NCI-H748 (cell line): ENCODE results near the gene HNRNPA2B1.
"Not testable (repeated sequence)": the region's sequence is repeated elsewhere in the genome, so short reads cannot be mapped to it uniquely, and the experiment has no call there.

ENCODE experiments used
- DNase-seq: peaks from one replicate; lab custom pipeline; 2025; ENCODE audit not compliant: unreplicated experiment; lab: John Stamatoyannopoulos, UW

Gene HNRNPA2B1

GRCh38 chr7:26185131-26185843 is 15.3 kb downstream of the HNRNPA2B1 start:
- no peak for DNase-seq

DNA sequence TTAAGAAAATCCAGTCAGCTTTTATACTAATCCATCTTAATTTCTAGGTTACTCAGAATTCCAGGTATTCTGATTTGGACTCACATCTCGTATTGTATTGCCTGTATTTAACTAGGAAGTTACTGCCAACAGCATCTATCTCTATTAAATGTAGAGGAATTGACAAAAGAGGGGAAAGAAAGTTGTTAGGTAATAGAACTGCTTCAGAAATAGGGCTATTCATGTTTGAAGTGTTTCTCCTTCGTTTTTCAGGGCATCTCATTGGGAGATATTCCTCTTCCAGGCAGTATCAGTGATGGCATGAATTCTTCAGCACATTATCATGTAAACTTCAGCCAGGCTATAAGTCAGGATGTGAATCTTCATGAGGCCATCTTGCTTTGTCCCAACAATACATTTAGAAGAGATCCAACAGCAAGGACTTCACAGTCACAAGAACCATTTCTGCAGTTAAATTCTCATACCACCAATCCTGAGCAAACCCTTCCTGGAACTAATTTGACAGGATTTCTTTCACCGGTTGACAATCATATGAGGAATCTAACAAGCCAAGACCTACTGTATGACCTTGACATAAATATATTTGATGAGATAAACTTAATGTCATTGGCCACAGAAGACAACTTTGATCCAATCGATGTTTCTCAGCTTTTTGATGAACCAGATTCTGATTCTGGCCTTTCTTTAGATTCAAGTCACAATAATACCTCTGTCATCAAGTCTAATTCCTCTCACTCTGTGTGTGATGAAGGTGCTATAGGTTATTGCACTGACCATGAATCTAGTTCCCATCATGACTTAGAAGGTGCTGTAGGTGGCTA is 16.1 kb downstream of the HNRNPA2B1 start:
- DNase-seq, result not testable (repeated sequence)

GRCh38 chr7:26183545-26184280 is 16.8 kb downstream of the HNRNPA2B1 start:
- peak; percentile 20 for DNase-seq

DNA sequence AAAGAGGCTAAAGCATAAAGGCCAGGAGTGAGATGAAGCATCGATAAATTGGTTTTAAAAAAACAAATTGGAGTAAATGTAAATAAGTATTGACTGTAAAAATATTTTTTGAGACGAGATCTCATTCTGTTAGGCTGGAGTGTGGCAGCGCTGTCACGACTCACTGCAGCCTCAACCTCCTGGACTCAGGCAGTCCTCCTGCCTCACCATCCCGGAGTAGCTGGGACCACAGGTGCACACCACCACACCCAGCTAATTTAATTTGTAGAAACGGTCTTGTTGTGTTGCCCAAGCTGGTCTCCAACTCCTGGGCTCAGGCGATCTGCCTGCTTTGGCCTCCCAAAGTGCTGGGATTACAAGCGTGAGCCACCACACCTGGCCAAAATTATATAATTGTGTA is 17.8 kb downstream of the HNRNPA2B1 start:
- DNase-seq, result no peak

DNA sequence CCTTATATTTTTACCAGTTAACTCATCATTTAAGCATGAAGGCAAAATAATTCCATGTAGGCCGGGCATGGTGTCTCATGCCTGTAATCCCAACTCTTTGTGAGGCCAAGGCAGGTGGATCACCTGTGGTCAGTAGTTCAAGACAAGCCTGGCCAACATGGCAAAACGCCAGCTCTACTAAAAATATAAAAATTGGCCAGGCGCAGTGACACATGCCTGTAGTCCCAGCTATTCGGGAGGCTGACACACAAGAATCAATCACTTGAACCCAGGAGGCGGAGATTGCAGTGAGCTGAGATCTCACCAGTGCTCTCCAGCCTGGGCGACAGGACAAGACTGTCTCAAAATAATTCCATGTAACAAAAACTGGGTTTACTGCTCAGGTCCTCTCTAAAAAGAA is 18.3 kb downstream of the HNRNPA2B1 start:
- no peak for DNase-seq

DNA sequence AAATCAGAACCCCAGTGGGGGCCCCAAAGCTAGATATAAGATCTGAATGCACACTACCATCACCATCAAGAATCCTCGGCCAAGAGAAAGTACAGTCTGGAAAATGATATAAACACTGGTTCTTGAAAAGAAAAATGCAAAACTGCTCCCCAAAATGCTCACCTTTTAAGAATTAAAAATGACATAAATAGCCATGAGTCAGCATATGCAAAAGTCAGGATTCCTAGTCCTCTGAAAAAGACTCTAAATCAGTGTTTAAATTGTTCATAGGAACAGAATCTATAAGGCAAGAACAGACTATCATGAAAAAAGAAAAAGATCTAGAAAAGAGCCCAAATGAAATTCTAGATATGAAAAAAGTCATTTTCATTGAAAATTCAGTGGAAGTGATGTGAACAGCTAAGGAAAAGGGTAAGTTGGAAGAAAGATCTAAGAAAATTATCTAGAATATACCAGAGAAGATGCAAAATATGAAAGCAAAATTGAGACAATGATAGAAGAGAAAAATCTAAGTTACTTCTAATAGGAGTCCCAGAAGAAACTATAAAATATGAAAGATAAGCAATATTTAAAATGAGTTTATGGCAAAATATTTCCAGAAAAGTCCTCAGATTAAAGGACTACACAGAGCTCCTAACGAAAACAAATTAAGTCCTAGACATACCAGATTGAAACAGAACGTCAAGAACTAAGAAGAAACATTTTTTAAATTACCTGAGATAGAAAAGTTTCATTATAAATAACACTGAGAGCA is 18.9 kb downstream of the HNRNPA2B1 start:
- DNase-seq, result no peak

- no peak for DNase-seq
These were observed 19.8 kb downstream of the HNRNPA2B1 start for GRCh38 chr7:26180792-26181198.

- DNase-seq, result no peak
These were observed 20.6 kb downstream of the HNRNPA2B1 start for GRCh38 chr7:26179826-26180497.

- DNase-seq, result no peak
These were observed 21.1 kb downstream of the HNRNPA2B1 start for GRCh38 chr7:26179422-26179821.

- DNase-seq, result no peak
These were observed 22.1 kb downstream of the HNRNPA2B1 start for GRCh38 chr7:26178272-26178960.

GRCh38 chr7:26177269-26177668 is 23.3 kb downstream of the HNRNPA2B1 start:
- DNase-seq, result not testable (repeated sequence)

DNA sequence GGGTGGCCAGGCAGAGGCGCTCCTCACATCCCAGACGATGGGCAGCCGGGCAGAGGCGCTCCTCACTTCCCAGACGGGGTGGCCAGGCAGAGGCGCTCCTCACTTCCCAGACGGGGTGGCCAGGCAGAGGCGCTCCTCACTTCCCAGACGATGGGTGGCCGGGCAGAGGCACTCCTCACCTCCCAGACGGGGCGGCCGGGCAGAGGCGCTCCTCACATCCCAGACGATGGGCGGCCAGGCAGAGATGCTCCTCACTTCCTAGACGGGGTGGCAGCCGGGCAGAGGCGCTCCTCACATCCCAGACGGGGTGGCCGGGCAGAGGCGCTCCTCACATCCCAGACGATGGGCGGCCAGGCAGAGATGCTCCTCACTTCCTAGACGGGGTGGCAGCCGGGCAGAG is 23.9 kb downstream of the HNRNPA2B1 start:
- DNase-seq, result not testable (repeated sequence)

- not testable (repeated sequence) for DNase-seq
These were observed 24.6 kb downstream of the HNRNPA2B1 start for GRCh38 chr7:26175903-26176302.

- no peak for DNase-seq
These were observed 28.5 kb downstream of the HNRNPA2B1 start for GRCh38 chr7:26172048-26172447.

GRCh38 chr7:26171601-26172000 is 28.9 kb downstream of the HNRNPA2B1 start:
- DNase-seq, result no peak

DNA sequence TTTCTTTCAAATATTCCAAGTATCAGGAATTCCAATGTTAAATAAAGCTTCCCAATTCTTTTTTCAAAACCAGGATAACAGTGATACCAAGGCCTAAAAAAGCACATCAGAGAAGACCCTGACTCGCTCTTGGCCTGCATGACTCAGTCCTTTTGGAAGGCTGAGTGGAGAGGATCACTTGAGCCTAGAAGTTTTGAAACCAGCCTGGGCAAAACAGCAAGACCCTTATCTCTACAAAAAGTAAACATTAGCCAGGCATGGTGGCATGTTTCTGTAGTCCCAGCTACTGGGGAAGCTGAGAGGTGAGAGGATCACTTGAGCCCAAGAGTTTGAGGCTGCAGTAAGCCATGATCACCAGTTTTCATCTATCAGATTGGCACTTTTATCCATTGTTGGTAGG is 29.9 kb downstream of the HNRNPA2B1 start:
- DNase-seq, result no peak

DNA sequence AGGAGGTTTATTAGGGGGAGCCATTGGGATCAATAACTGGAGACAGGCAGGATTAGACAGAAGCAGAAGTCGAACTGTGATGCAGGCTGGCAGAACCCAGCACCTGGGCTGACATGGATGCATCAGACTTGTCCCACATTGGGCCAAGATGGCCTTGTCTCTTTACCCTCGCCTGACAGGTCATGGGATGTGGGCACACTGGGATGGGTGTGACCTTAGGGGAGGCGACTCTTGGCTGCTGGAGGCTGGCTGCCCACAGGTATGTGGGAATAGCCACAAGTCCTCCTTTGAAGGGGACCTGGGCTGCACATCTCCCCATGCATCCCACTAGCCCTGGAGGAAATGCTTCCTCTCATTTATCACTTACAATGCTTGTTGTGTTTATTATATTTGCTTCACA is 31.3 kb downstream of the HNRNPA2B1 start:
- no peak for DNase-seq

- no peak for DNase-seq
These were observed 32.0 kb downstream of the HNRNPA2B1 start for GRCh38 chr7:26168458-26169023.

DNA sequence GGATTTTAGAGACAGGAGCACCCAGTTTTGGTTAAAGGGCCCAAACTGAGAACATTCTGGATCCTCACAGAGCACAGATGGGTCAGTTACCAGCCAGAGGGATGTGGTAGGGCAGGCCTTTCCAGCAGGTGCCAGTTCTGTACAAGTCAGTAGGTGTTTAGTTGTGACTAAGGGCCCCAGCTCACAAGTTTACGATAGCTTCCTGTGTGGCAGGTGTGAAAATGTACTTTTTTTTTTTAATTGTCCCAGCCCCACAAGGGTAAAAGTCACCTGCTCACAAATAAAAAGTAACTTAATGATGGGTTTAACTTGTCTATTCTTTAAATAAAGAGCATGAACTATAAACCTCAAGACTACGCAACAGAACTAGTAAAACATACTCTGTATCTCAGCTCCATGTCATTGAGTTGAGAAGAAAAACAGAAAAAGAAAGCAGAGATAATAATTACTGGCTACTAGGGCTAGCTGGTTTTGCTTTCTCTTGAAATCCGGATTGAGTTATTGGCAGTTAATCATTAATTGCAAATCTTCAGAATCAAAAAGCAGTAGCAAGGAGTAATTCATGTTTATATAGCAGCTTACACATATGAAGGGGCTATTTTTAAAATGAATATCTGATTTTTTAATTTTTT is 33.1 kb downstream of the HNRNPA2B1 start:
- no peak for DNase-seq
